HG02759 (cell line): Measurements from ENCODE around the gene AMHR2.
"Not testable (repeated sequence)": the region's sequence is repeated elsewhere in the genome, so short reads cannot be mapped to it uniquely, and the experiment has no call there.

Experiments
- ATAC-seq: cut with Tn5 transposase; IDR thresholded peaks from one replicate; pipeline ENCODE4 v1.9.1; 2021; ENCODE audit warnings: mild to moderate bottlenecking, moderate library complexity; ENCODE audit not compliant: unreplicated experiment

The AMHR2 gene

DNA sequence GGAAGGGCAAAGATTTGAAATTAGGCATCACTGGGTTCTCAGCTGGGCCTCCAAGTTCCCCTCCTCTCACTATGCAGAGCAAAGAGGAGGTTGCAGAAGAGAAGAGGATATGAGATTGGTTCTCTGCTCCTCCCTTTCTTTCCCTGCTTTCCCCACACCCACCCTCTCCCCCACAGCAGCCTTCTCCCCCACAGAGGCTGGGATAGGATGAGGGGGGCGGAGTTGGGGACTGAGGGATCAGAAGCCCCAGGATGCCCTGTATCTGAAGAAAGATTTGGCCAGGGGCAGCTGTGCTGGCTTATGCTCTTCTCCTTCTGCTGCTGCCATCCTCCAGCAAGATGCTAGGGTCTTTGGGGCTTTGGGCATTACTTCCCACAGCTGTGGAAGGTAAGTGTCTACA lies at the start of gene AMHR2:
Gene AMHR2 (plus strand): TSS at position 259 of the 400 bp plus-strand sequence. CDS start 80 bp downstream, at position 339.
- ATAC-seq, result no peak

DNA sequence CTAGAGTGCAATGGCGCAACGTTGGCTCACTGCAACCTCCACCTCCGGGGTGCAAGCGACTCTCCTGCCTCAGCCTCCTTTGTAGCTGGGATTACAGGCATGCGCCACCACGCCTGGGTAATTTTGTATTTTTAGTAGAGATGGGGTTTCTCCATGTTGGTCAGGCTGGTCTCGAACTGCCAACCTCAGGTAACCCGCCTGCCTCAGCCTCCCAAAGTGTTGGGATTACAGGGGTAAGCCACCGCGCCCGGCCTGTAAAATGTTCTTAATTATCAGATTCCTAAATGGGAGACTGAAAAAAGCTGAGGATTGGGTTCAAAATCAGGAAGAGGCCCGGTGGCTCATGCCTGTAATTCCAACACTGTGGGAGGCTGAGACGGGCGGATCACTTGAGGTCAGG lies 49.4 kb upstream of the AMHR2 start:
- not testable (repeated sequence) for ATAC-seq

DNA sequence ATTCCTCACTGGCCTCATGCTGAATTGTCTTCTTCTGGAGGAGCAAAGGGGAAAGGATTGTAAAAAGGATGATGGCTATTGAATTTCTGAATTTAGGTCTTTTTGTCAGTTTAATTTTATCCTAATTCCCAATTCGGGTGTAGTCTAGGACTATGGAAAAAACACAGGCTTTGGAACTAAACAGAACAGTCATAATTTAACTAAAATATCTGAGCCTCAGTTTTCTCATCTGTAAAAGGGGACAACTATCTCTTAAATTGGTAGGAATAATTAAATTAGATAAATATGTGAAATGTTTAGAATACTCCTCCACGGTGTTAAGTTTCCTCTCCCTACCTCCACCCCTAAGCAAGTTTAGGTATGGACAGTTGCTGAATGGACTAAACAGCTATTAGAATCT lies 46.9 kb upstream of the AMHR2 start:
- no peak for ATAC-seq

DNA sequence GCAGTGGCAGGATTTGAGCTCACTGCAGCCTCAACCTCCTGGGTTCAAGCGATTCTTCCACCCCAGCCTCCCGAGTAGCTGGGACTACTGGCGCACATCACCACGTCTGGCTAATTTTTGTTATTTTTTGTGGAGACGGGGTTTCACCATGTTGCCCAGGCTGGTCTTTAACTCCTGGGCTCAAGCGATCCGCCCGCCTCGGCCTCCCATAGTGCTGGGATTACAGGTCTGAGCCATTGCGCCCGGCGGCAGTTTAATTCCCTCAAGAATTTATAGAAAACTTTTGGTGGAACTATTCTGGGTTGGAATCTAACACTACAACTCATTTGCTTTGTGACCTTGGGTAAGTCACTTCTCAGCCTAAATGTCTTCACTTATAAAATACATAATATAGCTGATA lies 45.4 kb upstream of the AMHR2 start:
- no peak for ATAC-seq

DNA sequence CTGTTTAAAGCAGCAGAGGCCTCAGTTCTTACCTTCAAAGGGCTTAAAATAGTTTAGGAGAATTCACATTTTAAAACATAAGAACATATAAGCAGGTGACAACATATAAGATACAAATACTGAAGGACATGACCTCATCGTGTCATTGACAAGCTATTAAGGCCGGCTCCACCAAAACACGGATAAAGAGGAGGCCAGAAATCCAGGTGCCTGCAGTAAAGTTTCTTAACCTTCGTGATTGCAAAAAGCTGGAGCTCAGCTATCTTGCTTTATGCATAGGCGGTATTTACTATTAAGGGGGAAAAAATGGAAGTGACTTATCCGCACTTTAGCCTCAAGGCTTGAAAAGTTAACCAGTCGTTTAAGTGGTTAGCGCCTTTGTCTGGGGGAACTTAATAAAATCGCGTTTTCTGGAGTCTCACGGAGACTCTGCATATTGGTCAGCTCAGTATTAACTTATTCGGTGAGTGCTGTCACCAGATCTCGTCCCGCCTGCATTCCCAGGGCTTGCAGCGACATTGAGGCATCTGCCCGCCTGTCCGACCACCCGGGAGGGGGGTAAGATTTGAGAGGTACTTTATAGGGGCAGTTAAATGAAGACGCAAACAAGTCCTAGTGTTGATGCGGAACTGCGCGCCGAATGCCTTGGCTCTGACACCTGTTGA lies 44.8 kb upstream of the AMHR2 start:
- ATAC-seq, result no peak

DNA sequence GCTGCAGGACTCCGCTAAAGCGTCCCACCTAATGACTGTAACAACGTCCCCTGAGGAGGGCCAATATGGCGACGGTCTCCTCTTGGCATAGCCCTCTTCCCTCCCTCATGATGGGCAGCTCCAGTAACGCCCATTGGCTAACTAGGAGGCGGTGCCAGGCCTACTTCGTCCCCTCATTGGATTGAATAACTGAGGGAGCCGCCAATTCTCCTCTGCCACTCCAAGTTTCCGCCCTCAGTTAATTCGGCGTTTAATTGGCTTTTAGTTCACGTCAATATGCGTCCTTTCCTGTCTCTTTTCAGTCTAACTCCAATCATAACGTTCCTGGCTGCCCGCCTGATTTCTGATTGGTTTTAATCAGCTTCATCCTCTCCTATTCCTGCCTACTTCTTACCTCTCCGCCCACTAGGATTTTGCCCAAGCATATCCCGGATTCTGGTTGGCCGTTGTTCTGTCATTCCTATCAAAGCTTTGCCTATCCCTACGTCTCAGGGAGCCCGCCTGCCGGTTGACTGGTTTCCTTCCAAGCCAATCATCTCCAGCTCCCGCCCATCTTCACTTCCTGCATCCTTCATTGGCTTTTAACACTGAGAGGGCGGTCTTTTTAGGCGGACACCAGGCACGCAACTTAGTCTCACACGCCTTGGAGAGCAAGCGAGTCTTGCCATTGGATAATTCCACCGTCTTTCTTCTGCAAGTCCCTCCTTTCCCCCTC lies 44.1 kb upstream of the AMHR2 start:
- peak; percentile 66 for ATAC-seq

DNA sequence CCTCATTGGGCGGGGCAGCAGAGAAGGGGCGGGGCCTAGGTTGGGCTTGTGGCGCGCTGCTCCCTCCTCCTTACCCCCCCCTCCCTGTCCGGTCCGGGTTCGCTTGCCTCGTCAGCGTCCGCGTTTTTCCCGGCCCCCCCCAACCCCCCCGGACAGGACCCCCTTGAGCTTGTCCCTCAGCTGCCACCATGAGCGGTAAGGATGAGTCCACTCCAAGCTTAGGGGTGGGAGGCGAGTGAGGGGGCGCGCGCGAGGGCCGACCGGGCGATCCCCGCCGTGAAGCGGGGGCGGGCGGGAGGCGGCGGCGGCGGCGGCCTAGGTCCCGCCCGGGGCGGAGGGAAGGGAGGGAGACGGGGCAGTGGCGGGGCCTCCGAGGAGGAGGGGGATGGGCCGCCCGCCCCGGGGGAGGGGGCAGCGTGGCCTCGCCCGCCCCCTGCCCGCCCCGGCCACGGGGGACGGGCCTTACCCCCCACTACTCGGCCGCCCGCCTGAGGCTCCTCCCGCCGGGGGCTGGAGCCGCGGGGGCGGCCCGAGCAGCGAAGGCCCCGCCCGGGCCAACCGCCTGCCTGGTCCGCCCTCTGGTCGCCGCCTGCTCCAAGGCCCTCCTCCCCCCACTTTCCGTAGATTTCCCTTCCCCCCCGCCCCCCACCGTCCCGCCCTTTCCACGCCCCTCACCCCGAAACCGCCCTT lies 43.4 kb upstream of the AMHR2 start, which contains the start of gene SP1:
Gene SP1 (plus strand): TSS at position 73 of the 690 bp plus-strand sequence. CDS start 116 bp downstream, at position 189.
- peak; percentile 48 for ATAC-seq

DNA sequence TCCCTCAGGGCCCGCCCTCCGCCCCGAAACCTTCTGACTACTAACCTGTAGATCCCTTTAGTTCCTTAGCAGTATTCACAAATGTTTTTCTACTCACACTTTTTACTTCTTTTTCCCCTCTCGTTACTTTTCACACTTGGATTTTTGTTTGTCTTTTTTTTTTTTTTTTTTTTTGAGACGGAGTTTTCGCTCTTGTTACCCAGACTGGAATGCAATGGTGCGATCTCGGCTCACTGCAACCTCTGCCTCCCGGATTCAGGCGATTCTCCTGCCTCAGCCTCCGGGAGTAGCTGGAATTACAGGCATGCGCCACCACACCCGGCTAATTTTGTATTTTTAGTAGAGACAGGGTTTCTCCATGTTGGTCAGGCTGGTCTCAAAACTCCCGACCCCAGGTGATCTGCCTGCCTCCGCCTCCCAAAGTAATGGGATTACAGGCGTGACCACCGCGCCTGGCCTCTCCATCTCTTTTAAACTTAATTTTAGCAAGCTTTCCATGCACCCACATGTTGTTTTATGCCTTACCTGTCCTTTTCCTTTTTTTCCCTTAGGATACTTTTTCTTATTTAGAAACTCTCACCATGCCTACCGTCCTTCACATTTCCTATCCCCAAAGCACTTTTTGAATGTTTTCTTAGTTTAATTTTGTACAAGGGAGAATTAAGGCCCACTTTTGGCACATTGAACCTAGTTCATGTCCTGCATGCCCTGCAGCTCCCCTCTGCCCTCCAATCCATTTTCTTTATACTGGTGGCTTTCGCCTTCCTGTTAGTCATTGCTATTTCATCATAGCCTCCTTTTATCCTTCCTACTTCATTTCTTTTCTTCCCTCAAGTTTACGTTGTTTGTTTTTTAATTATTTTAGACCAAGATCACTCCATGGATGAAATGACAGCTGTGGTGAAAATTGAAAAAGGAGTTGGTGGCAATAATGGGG lies 42.6 kb upstream of the AMHR2 start:
- no peak for ATAC-seq

DNA sequence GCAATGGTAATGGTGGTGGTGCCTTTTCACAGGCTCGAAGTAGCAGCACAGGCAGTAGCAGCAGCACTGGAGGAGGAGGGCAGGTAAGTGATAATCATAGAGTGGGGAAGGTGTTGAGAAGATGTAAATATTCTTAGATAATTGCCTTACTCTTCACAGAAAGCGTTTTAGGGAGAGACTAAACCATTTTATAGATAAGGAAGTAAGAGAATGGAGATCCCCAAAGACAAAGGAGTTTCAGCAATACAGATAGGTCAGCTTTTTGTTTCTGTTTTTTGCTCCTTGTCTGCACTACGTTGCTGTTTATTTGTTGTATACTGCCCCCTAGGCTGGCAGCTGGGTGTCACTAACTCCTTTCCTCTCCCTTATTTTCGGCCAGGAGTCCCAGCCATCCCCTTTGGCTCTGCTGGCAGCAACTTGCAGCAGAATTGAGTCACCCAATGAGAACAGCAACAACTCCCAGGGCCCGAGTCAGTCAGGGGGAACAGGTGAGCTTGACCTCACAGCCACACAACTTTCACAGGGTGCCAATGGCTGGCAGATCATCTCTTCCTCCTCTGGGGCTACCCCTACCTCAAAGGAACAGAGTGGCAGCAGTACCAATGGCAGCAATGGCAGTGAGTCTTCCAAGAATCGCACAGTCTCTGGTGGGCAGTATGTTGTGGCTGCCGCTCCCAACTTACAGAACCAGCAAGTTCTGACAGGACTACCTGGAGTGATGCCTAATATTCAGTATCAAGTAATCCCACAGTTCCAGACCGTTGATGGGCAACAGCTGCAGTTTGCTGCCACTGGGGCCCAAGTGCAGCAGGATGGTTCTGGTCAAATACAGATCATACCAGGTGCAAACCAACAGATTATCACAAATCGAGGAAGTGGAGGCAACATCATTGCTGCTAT lies 41.7 kb upstream of the AMHR2 start:
- ATAC-seq, result no peak

DNA sequence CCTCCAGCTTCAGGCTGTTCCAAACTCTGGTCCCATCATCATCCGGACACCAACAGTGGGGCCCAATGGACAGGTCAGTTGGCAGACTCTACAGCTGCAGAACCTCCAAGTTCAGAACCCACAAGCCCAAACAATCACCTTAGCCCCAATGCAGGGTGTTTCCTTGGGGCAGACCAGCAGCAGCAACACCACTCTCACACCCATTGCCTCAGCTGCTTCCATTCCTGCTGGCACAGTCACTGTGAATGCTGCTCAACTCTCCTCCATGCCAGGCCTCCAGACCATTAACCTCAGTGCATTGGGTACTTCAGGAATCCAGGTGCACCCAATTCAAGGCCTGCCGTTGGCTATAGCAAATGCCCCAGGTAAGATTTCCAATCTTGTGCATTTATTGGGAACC lies 40.4 kb upstream of the AMHR2 start:
- ATAC-seq, result no peak

DNA sequence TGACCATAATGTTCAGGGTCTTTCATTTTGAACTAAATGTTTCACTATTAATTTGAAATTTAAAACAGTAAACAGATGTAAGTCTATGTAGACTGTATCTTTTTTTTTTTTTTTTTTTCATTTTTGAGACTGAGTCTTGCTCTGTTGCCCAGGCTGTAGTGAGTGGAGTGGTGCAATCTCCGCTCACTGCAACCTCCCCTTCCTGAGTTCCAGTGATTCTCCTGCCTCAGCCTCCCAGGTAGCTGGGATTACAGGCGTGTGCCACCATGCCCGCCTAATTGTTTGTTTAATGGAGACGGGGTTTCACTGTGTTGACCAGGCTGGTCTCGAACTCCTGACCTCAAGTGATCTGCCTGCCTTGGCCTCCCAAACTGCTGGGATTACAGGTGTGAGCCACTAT lies 37.3 kb upstream of the AMHR2 start:
- ATAC-seq, result not testable (repeated sequence)

DNA sequence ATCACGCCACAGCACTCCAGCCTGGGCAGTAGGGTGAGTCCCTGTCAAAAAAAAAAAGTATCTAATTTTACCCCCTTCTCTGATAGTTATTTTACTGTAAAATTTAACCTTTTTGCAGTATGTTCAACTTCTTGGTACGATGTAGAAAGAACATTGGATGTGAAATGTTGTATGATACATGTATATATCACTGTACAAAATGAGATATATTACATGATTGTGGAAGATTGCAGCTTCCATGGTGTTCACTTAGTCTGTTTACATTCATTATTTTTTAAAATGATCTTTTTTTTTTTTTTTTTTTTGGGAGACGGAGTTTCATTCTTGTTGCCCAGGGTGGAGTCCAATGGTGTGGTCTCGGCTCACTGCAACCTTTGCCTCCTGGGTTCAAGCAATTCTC lies 34.7 kb upstream of the AMHR2 start:
- no peak for ATAC-seq

DNA sequence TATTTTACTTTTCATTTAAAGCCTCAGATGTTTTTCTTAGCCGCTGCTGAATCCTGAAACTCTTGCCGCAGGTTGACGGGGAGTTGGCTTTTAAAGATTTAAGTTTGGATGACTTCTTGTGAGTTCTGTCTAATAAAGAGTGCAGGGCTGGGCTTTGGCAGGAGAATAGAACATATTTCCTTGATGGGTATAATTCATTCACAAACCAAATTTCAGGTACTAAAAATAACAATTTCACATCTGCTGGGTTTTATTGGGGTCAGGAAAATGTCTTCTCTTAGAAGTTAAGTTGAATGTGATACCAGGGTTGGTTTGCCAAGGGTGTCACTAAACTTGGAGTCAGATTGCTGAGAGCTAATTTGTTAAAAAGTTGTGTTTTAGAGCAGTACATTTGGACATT lies 34.0 kb upstream of the AMHR2 start:
- ATAC-seq, result no peak

DNA sequence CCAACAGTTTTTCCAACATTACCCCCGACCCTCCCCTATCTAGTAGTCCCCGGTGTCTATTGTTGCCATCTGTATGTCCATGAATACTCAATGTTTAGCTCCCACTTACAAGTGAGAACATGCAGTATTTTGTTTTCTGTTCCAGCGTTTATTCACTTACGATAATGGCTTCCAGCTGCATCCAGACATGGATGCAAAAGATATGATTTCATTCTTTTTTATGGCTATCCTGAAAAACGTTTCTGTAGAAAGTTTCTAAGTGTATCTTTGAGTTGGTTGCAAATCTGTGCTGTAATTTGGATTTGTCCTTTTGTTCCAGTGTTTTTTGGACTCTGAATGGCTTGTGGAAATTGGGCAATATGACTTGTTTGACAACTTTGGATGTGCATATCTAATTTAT lies 31.9 kb upstream of the AMHR2 start:
- no peak for ATAC-seq

DNA sequence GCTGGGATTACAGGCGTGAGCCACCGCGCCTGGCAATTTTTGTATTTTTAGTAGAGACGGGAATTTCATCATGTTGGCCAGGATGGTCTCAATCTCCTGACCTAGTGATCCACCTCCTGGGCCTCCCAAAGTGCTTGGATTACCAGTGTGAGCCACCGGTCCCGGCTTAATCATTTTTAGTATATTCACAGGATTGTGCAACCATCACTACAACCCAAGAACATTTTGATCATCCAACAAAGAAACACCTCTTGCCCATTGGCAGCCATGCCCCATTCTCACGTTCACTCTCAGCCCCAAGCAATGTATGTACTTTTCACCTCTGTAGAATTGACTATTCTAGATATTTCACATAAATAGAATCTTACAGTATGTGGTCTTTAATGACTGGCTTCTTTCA lies 23.8 kb upstream of the AMHR2 start:
- ATAC-seq, result no peak

DNA sequence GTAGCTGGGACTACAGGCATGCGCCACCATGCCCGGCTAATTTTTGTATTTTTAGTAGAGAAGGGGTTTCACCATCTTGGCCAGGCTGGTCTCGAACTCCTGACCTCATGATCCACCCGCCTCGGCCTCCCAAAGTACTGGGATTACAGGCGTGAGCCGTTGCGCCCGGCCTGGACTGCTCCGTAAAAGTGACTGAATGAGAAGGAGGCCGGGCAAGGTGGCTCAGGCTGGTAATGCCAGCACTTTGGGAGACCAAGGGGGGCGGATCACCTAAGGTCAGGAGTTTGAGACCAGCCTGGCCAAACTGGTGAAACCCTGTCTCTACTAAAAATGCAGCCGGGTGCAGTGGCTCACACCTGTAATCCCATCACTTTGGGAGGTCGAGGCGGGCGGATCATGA lies 21.3 kb upstream of the AMHR2 start:
- not testable (repeated sequence) for ATAC-seq

DNA sequence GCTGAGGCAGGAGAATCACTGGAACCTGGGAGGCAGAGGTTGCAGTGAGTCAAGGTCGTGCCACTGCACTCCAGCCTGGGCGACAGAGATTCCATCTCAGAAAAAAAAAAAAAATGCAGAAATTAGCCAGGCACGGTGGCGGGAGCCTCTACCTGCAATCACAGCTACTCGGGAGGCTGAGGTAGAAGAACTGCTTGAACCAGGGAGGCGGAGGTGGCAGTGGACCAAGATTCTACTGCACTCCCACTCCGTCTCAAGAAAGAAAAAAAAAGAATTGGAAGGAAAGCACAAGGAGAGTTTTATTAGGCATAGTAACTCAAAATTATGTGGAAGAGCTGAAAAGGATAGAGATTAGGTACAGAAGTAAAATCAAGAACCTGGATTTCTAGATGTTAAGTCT lies 20.8 kb upstream of the AMHR2 start:
- no peak for ATAC-seq

DNA sequence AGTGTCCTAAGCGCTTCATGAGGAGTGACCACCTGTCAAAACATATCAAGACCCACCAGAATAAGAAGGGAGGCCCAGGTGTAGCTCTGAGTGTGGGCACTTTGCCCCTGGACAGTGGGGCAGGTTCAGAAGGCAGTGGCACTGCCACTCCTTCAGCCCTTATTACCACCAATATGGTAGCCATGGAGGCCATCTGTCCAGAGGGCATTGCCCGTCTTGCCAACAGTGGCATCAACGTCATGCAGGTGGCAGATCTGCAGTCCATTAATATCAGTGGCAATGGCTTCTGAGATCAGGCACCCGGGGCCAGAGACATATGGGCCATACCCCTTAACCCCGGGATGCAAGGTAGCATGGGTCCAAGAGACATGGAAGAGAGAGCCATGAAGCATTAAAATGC lies 12.7 kb upstream of the AMHR2 start:
- no peak for ATAC-seq

DNA sequence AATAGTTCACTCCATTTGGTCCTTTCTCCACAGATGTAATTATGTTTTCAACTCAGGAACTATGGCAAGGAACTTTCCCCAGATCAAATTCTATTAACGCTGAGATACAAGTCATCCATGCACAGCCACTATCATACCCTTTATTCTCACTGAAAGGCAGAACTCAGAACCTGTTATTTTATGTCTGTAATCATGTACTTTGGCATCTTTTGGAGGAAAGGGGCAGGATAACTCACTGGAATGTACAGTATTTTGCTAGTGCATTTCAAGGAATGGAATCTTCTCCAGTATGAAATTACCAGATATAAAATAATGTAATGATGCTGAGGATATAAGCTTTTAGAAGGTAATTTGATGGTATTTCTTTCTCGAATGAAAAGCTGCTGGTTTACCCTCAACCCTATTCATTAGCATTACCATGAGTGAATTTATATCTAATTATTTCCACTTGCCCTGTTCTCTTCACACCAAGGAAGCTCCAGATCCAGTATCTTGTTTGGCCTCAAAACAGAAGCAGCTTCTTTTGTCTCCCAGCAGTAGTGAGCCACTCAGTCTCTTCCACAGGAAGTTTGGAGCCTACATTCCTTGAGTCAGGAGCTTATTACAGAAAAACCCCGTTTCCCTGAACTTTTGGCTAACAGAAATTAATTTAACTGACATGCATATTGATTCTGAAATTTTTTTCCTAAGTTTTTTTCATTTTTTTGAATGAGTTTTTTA lies 10.0 kb upstream of the AMHR2 start:
- ATAC-seq, result no peak
